Measurements from ENCODE around the gene RPS19BP1.
"Not testable (repeated sequence)": the region's sequence is repeated elsewhere in the genome, so short reads cannot be mapped to it uniquely, and the experiment has no call there.

The RPS19BP1 gene

DNA sequence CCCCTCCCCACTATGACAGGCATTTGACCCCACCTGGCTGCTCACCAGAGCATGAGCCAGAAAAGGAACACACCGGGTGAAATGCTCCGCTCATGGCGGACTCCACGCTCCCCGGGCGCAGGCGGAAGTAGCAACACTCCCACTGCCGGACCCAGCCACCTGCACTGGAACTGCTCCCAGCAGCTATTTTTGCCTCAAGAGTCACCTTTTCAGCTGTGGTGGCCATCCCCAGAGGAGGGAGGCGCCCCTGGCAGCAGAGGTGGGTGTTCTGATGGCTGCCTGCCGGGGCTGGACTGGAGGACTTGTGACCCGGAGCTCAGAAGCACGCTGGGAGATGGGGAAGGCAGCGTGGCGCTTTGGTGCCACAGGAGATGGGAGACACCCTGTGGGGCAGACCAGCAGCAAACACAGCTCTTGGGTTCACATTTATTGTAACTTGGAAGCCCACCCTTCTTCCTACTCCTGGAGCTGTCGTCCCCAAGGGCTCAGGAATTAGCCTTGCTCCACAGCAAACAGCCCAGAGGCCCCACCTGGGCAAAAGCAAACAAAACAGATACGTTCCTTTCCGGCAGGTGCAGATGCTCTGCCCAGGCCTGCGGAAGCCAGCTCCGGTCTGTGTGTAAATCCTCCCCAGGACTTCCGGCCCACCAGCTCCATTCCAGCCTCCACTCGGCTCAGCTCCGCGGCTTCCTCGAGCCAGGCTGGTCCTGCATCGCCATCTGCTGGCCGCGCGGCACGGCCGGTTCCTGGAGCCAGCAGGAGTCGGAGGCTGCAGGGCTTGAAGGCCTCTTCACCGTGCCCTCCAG is 3.7 kb downstream of the RPS19BP1 start:
- Mint-ChIP-seq H3K4me3 (peak overlapping the region; percentile 82 to 92), H3K4me1 (peaks cover 63 to 80% of the 10 kb centered on the region in 2 donors), H3K27me3 (no peaks in the 10 kb centered on the region), H3K27ac (peak overlapping the region; percentile 89), H3K36me3 (peaks cover 53 to 77% of the 10 kb centered on the region in 2 donors), H3K9me3 (peaks cover 0 to 1% of the 10 kb centered on the region in 2 donors)
- DNase-seq (peak; percentile 78), ATAC-seq (replicated peaks) (peak; percentile 41 to 44)

GRCh38 chr22:39528080-39528661 is 4.4 kb downstream of the RPS19BP1 start:
- peaks cover 0 to 1% of the 10 kb centered on the region in 2 donors for H3K9me3 Mint-ChIP-seq
- H3K36me3 Mint-ChIP-seq, result peaks cover 58 to 81% of the 10 kb centered on the region in 2 donors
- no peak for ATAC-seq (replicated peaks)
- H3K4me3 Mint-ChIP-seq, result peak overlapping the region; percentile 82 to 92
- H3K27me3 Mint-ChIP-seq, result no peaks in the 10 kb centered on the region
- peaks cover 66 to 87% of the 10 kb centered on the region in 2 donors for H3K4me1 Mint-ChIP-seq
- peak overlapping the region; percentile 89 for H3K27ac Mint-ChIP-seq
- no peak for DNase-seq

GRCh38 chr22:39527481-39527961 is 5.0 kb downstream of the RPS19BP1 start:
- H3K27me3 Mint-ChIP-seq, result no peaks in the 10 kb centered on the region
- peaks cover 0 to 1% of the 10 kb centered on the region in 2 donors for H3K9me3 Mint-ChIP-seq
- peak overlapping the region; percentile 81 for H3K27ac Mint-ChIP-seq
- peaks cover 72 to 93% of the 10 kb centered on the region in 2 donors for H3K4me1 Mint-ChIP-seq
- peak overlapping the region in 1 of 2 donors; percentile 23 for H3K4me3 Mint-ChIP-seq
- no peak for ATAC-seq (replicated peaks)
- peaks cover 64 to 86% of the 10 kb centered on the region in 2 donors for H3K36me3 Mint-ChIP-seq
- no peak for DNase-seq

DNA sequence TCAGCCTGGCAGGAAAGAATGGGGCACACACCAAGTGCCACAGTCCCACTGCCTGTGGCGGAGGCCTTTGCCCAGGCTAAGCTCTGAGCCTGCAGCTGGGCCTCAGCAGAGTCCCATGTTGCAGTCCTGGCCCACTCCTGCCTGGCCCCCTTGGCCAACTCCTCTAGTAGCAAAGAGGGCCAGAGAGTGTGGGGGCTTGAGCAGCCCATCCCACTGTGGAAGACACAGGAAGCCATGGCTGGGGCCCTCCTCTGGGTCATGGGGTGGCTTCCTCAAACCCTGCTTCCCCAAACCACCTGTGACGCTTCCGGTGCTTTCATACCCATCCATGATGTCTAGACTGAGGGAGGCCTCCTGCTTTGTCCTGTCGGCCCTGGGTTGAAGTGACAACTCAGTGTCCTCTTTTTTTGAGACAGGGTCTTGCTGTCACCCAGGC is 5.8 kb downstream of the RPS19BP1 start:
- DNase-seq (no peak), ATAC-seq (replicated peaks) (peak; percentile 17 to 35)
- Mint-ChIP-seq H3K27me3 (no peaks in the 10 kb centered on the region), H3K4me1 (peaks cover 76 to 97% of the 10 kb centered on the region in 2 donors), H3K27ac (peak overlapping the region; percentile 81), H3K4me3 (peak overlapping the region in 1 of 2 donors; percentile 7), H3K9me3 (peaks cover 0 to 1% of the 10 kb centered on the region in 2 donors), H3K36me3 (peaks cover 68 to 88% of the 10 kb centered on the region in 2 donors)

GRCh38 chr22:39525658-39525975 is 6.9 kb downstream of the RPS19BP1 start:
- Mint-ChIP-seq H3K9me3 (peaks cover 0 to 1% of the 10 kb centered on the region in 2 donors), H3K4me1 (peaks cover 71 to 92% of the 10 kb centered on the region in 2 donors), H3K27ac (peak overlapping the region; percentile 38), H3K27me3 (no peaks in the 10 kb centered on the region), H3K4me3 (peak overlapping the region in 1 of 2 donors; percentile 62), H3K36me3 (peaks cover 76 to 90% of the 10 kb centered on the region in 2 donors)
- ATAC-seq (replicated peaks), result no peak
- no peak for DNase-seq

- peak overlapping the region; percentile 59 for H3K4me3 Mint-ChIP-seq
- ATAC-seq (replicated peaks) (no peak), DNase-seq (no peak)
- peak overlapping the region; percentile 70 for H3K27ac Mint-ChIP-seq
- peaks cover 67 to 92% of the 10 kb centered on the region in 2 donors for H3K4me1 Mint-ChIP-seq
- no peaks in the 10 kb centered on the region for H3K27me3 Mint-ChIP-seq
- peaks cover 0 to 1% of the 10 kb centered on the region in 2 donors for H3K9me3 Mint-ChIP-seq
- peaks cover 78 to 90% of the 10 kb centered on the region in 2 donors for H3K36me3 Mint-ChIP-seq
These were observed 7.5 kb downstream of the RPS19BP1 start for GRCh38 chr22:39524753-39525657.

- ATAC-seq (replicated peaks) (no peak), DNase-seq (no peak)
- H3K36me3 Mint-ChIP-seq, result peaks cover 72 to 83% of the 10 kb centered on the region in 2 donors
- peak overlapping the region; percentile 59 to 99 for H3K4me3 Mint-ChIP-seq
- H3K27ac Mint-ChIP-seq, result peak overlapping the region; percentile 80
- peaks cover 0 to 1% of the 10 kb centered on the region in 2 donors for H3K9me3 Mint-ChIP-seq
- H3K4me1 Mint-ChIP-seq, result peaks cover 59 to 88% of the 10 kb centered on the region in 2 donors
- H3K27me3 Mint-ChIP-seq, result no peaks in the 10 kb centered on the region
These were observed 8.3 kb downstream of the RPS19BP1 start for GRCh38 chr22:39524089-39524752.

GRCh38 chr22:39522567-39523300 is 9.8 kb downstream of the RPS19BP1 start:
- peak overlapping the region; percentile 97 for H3K27ac Mint-ChIP-seq
- no peaks in the 10 kb centered on the region for H3K27me3 Mint-ChIP-seq
- peaks cover 63 to 69% of the 10 kb centered on the region in 2 donors for H3K36me3 Mint-ChIP-seq
- peaks cover 0 to 1% of the 10 kb centered on the region in 2 donors for H3K9me3 Mint-ChIP-seq
- DNase-seq (no peak), ATAC-seq (replicated peaks) (no peak)
- peak overlapping the region; percentile 85 to 99 for H3K4me3 Mint-ChIP-seq
- H3K4me1 Mint-ChIP-seq, result peaks cover 49 to 80% of the 10 kb centered on the region in 2 donors

DNA sequence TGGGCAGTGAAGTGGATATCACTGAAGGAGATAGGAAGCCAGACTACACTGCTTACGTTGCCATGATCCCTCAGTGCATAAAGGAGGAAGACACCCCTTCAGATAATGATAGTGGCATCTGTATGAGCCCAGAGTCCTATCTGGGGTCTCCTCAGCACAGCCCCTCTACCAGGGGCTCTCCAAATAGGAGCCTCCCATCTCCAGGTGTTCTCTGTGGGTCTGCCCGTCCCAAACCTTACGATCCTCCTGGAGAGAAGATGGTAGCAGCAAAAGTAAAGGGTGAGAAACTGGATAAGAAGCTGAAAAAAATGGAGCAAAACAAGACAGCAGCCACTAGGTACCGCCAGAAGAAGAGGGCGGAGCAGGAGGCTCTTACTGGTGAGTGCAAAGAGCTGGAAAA is 10.5 kb downstream of the RPS19BP1 start:
- Mint-ChIP-seq H3K27ac (peak overlapping the region; percentile 97), H3K4me3 (peak overlapping the region; percentile 85 to 99), H3K36me3 (peaks cover 63 to 64% of the 10 kb centered on the region in 2 donors), H3K4me1 (peaks cover 47 to 73% of the 10 kb centered on the region in 2 donors)
- H3K27me3 Mint-ChIP-seq; DNase-seq; ATAC-seq (replicated peaks); H3K9me3 Mint-ChIP-seq: not testable (repeated sequence)

- Mint-ChIP-seq H3K36me3 (peaks cover 60 to 61% of the 10 kb centered on the region in 2 donors), H3K27ac (peak overlapping the region; percentile 97), H3K4me3 (peak overlapping the region; percentile 85 to 99), H3K4me1 (peaks cover 44 to 69% of the 10 kb centered on the region in 2 donors)
- not testable (repeated sequence) for H3K9me3 Mint-ChIP-seq; H3K27me3 Mint-ChIP-seq; ATAC-seq (replicated peaks); DNase-seq
These were observed 11.3 kb downstream of the RPS19BP1 start for GRCh38 chr22:39521106-39521885.

DNA sequence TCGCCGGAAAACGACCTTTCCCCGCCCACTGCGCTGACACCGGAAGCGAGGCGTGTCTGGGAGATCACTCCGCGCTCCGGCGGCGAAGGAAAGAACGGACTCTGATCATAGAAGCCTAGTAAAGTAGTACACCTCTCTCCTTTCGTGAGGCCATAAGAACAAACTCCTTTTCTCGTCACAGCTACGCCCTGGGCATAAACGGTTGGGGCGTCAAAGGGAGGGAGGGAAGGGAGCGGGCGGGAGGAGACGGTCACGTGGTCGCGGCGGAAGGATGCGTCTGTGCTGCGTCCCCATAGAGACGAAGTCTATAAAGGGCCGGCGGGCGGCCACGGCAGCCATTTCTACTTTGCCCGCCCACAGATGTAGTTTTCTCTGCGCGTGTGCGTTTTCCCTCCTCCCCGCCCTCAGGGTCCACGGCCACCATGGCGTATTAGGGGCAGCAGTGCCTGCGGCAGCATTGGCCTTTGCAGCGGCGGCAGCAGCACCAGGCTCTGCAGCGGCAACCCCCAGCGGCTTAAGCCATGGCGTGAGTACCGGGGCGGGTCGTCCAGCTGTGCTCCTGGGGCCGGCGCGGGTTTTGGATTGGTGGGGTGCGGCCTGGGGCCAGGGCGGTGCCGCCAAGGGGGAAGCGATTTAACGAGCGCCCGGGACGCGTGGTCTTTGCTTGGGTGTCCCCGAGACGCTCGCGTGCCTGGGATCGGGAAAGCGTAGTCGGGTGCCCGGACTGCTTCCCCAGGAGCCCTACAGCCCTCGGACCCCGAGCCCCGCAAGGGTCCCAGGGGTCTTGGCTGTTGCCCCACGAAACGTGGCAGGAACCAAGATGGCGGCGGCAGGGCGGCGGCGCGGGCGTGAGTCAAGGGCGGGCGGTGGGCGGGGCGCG is 12.1 kb downstream of the RPS19BP1 start, which contains the start of gene ATF4:
Gene ATF4 (plus strand): TSS at position 337 of the 880 bp plus-strand sequence. CDS start 884 bp downstream, outside the sequence.
- peaks cover 45 to 69% of the 10 kb centered on the region in 2 donors for H3K4me1 Mint-ChIP-seq

More for the DNA sequence above, 12.1 kb downstream of the RPS19BP1 start, which contains the start of gene ATF4:
- DNase-seq (peak; percentile 63), ATAC-seq (replicated peaks) (peak; percentile 31 to 35)
- peaks cover 61 to 62% of the 10 kb centered on the region in 2 donors for H3K36me3 Mint-ChIP-seq
- peak within 1 kb of the TSS; percentile 85 to 99 for H3K4me3 Mint-ChIP-seq
- no peaks in the 10 kb centered on the region for H3K27me3 Mint-ChIP-seq
- H3K9me3 Mint-ChIP-seq, result no peaks in the 10 kb centered on the region
- peak within 1 kb of the TSS; percentile 97 for H3K27ac Mint-ChIP-seq

Measured in stimulated activated naive B cell treated with anti-CD40 and anti-IgM and Interleukin-4, amounts not matched to agents 10 μg/mL and 1 μg/mL and 100 μg/mL, for 72 hours (primary cell).